D721Med (cell line): Measurements from ENCODE around the gene FAM181A.

Source experiments
- DNase-seq: peaks from one replicate; pipeline ENCODE4 v3.0.0; 2011; ENCODE audit warnings: low spot score; ENCODE audit not compliant: insufficient read length
- FAIRE-seq: peaks from 2 replicates; lab custom pipeline; 2011; peaks lifted over from hg19 to GRCh38; lab: Jason Lieb, UNC
- TF ChIP-seq, protein P1 (sequence below): IDR thresholded peaks from 2 replicates; pipeline ENCODE4 v1.5.1; 2012; ENCODE audit warnings: mild to moderate bottlenecking, control low read depth; ENCODE audit not compliant: insufficient read depth; ENCODE audit errors: missing control alignments

Gene FAM181A

DNA sequence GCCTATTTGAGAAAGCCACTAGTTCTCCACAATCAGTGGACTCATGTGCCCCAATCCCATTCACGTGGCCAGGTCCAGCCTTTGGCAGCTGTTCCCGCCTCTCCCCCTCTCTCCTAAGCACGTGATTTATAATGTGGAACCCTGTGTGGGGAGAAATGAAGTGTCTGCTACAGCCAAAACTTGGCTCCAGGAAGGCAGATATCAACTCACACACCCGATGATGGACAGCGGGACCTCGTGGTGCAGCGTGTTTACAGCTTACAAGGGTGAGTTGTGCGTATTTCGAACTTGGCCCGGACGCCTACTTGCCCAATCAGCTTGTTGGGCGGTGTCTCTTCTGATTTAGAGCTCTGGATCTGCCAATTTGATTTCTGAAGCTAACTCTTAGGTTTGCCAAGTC is 38.1 kb upstream of the FAM181A start:
- FAIRE-seq = no peak
- TF ChIP-seq, protein P1, sequence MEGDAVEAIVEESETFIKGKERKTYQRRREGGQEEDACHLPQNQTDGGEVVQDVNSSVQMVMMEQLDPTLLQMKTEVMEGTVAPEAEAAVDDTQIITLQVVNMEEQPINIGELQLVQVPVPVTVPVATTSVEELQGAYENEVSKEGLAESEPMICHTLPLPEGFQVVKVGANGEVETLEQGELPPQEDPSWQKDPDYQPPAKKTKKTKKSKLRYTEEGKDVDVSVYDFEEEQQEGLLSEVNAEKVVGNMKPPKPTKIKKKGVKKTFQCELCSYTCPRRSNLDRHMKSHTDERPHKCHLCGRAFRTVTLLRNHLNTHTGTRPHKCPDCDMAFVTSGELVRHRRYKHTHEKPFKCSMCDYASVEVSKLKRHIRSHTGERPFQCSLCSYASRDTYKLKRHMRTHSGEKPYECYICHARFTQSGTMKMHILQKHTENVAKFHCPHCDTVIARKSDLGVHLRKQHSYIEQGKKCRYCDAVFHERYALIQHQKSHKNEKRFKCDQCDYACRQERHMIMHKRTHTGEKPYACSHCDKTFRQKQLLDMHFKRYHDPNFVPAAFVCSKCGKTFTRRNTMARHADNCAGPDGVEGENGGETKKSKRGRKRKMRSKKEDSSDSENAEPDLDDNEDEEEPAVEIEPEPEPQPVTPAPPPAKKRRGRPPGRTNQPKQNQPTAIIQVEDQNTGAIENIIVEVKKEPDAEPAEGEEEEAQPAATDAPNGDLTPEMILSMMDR = no peak

DNA sequence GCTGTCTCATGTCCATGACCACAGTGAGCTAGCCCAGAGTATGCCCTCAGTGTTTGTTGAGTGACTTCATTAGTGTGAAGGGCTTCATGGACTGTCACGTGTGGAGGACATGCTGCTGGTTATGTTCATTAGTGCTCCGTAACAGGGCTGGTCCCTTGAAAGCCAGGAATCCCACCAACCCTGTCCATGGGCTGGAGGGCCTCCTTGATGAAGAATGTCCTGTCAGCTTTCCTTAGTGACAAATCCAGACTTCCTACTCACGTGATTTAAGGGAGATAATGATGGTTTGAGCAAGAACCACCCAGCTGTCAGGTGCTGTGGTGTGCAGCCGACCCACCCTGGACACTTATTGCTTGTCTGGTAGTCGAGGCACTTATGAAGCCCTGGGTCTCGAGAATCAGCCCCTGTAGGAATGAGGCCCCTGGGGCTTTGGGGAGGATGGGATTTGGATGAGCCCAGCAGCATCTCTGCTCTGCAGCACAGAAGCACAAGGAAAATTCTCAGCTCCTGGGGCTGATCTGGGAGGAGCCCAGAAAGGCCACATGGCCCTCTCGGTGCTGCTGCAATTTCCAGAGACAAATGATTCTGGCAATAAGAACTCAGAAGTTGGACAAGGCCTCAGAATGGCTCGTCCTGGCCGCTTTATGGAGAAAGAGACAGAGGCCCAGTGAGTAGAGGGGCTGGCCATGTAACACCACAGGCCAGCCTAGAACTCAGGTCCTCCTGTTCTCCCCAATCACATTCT is 37.2 kb upstream of the FAM181A start:
- DNase-seq (no peak), FAIRE-seq (no peak)
- TF ChIP-seq, protein P1 = no peak

More for the DNA sequence above, 38.1 kb upstream of the FAM181A start:
- no peak for DNase-seq

GRCh38 chr14:93891756-93892504 is 35.2 kb upstream of the FAM181A start:
- DNase-seq (no peak), FAIRE-seq (no peak)
- TF ChIP-seq, protein P1 = no peak

- FAIRE-seq (no peak), DNase-seq (no peak)
- TF ChIP-seq, protein P1 = no peak
These were observed 34.7 kb upstream of the FAM181A start for GRCh38 chr14:93892505-93892839.

DNA sequence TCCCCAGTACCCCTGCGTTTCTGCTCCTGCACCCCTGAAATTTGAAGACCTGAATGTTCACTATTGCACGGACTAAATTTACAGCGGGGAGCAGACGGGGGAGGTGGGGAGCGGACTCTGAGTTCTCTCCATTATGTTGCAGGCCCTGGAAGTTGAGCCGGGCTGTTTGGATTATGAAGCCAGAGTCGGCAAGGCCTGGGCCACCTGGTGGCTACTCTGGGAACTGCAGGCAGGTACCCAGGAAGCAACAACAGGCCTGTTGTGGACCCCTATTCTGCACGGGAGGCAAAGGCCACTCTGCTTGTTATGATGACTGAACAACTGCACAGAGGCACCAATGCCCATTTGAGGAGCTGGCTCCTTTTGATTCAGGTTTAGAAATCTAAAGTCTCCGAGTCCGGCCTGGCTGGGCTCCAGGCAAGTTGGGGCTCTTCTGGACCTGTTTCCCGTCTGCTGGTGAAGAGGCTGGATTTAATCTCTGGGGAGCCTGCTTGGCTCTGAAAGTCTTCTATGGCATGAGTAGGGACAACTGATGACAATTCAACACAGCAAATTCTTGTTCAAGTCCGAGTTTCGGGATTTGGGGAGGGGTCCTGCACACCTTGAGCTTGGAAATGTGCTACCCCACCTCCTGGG is 34.1 kb upstream of the FAM181A start:
- DNase-seq (peak; percentile 68), FAIRE-seq (no peak)
- TF ChIP-seq, protein P1 = peak; percentile 74

DNA sequence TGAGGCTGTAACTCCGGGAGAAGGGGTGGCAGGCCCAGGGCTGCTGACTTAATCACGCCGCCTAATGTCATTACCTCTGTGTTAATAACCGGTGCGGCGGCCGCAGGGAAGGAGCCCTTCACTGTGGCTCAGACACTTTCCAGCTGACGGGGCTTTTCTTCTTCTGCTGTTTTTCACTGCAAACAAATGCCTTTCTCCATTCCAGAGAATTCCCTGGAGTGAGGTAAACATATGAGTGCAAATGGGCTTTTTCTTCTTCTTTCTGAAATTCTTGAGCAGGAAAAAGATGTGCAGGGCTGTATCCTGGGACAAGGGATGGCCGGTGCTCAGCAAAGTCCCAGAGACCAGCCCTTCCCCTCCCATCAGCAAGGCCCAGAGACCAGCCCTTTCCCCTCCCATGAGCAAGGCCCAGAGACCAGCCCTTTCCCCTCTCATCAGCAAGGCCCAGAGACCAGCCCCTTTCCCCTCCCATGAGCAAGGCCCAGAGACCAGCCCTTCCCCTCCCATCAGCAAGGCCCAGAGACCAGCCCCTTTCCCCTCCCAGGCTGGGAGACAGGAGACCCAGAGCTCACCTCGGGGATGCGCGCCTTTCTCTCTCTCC is 33.4 kb upstream of the FAM181A start:
- no peak for FAIRE-seq
- DNase-seq = no peak
- TF ChIP-seq, protein P1 = no peak
